K562 (cell line): ENCODE results near the gene NAPA. TPM values are rescaled to one million over a fixed set of nuclear protein-coding genes. Genes with fewer than 3 reads are reported as not detected.

ENCODE experiments used
- CHD4 ChIP-seq: fragments of 200-600 bp; sonication (generic); IDR thresholded peaks from 3 replicates; pipeline ENCODE4 v1.6.1; 2012; ENCODE audit warnings: low read depth, mild to moderate bottlenecking, mixed read lengths, low read length, inconsistent platforms; ENCODE audit not compliant: insufficient read depth, insufficient replicate concordance, poor library complexity, severe bottlenecking
- ETS2 ChIP-seq: IDR thresholded peaks from 2 replicates; pipeline ENCODE4 v1.6.1; 2016; ENCODE audit warnings: borderline replicate concordance, missing genetic modification characterization, mild to moderate bottlenecking, moderate library complexity, missing compliant biosample characterization; ENCODE audit not compliant: poor library complexity, severe bottlenecking
- NFIX ChIP-seq: fragments of 250-450 bp; sonication (Bioruptor Pico); IDR thresholded peaks from 2 replicates; pipeline ENCODE4 v1.4.0; 2020; ENCODE audit warnings: low read depth, mild to moderate bottlenecking, moderate library complexity
- PBX2 ChIP-seq, 2 experiments: IDR thresholded peaks in 1 of 2; conservative IDR thresholded peaks in 1 of 2; 2 replicates each; pipeline ENCODE4 v1.6.1; 2016; ENCODE audit warnings: low read depth in 2 of 2, mild to moderate bottlenecking in 1 of 2, missing compliant biosample characterization in 1 of 2, missing genetic modification characterization in 1 of 2, moderate library complexity in 1 of 2
- RB1 ChIP-seq: fragments of 450-650 bp; IDR thresholded peaks from 2 replicates; pipeline ENCODE4 v1.6.1; 2017; ENCODE audit warnings: low read depth, mild to moderate bottlenecking
- RFX5 ChIP-seq: IDR thresholded peaks from 2 replicates; pipeline ENCODE4 v1.6.1; 2011; ENCODE audit warnings: low read depth, mild to moderate bottlenecking, improper control_type of control experiment, low read length
- SMAD1 ChIP-seq: fragments of 150-350 bp; IDR thresholded peaks from 2 replicates; pipeline ENCODE4 v1.6.1; 2014; ENCODE audit warnings: low read length, low read depth; ENCODE audit not compliant: partially characterized antibody
- SMAD4 ChIP-seq: fragments of 250-450 bp; sonication (Bioruptor Pico); conservative IDR thresholded peaks from 2 replicates; pipeline ENCODE4 v1.8.0; 2021; ENCODE audit warnings: inconsistent platforms, mild to moderate bottlenecking, moderate library complexity
- ZBTB9 ChIP-seq: fragments of 450-650 bp; formaldehyde crosslinking; IDR thresholded peaks from 2 replicates; pipeline ENCODE4 v1.4.0; 2020; ENCODE audit warnings: mild to moderate bottlenecking, moderate library complexity
- ZFP1 ChIP-seq: fragments of 450-650 bp; formaldehyde crosslinking; IDR thresholded peaks from 2 replicates; pipeline ENCODE4 v1.4.0; 2020; ENCODE audit warnings: mild to moderate bottlenecking, mixed read lengths
- ZNF384 ChIP-seq: IDR thresholded peaks from 2 replicates; pipeline ENCODE4 v1.6.1; 2012; ENCODE audit warnings: low read depth, low read length, improper control_type of control experiment
- ZNF766 ChIP-seq: fragments of 200-800 bp; sonication (Bioruptor generic); conservative IDR thresholded peaks from 2 replicates; pipeline ENCODE4 v1.6.1; 2016; ENCODE audit warnings: missing genetic modification characterization, missing compliant biosample characterization
- ZNF785 ChIP-seq: fragments of 250-450 bp; sonication (Bioruptor Pico); IDR thresholded peaks from 2 replicates; pipeline ENCODE4 v1.4.0; 2020; ENCODE audit warnings: mild to moderate bottlenecking
- polyA plus RNA-seq, 8 experiments: library from polyadenylated mRNA; depleted of rRNA in 4 of 8; stranded (reverse) in 5 of 8; unstranded in 3 of 8; fragments of >200 nt; fragmentation: Nextera tagmentation in 2 of 8; fragmentation: Illumina TruSeq in 1 of 8; extraction: Ambion mirVana in 2 of 8; extraction: Trizol in 1 of 8; gene quantifications; 2 replicates each; pipeline versions ENCODE4 v1.2.1 to v1.2.3, GENCODE V29; 2011 to 2014; ENCODE audit warnings: inconsistent platforms in 1 of 8, missing spikeins in 1 of 8
- total RNA-seq, 7 experiments: library from RNA; depleted of rRNA in 6 of 7; stranded (reverse); fragments of >200 nt in 6 of 7; fragmentation: Illumina TruSeq in 2 of 7; extraction: Trizol in 2 of 7; gene quantifications; 2 replicates each; pipeline versions ENCODE4 v1.2.1 to v1.2.3, GENCODE V29; 2011 to 2021; ENCODE audit warnings: low replicate concordance in 1 of 7
- TF ChIP-seq, protein P1 (sequence below): fragments of 250-450 bp; sonication (Bioruptor Pico); IDR thresholded peaks from 2 replicates; pipeline ENCODE4 v1.8.0; 2022; ENCODE audit warnings: inconsistent platforms, mild to moderate bottlenecking, moderate library complexity, borderline replicate concordance
- TF ChIP-seq, protein P2 (sequence below): fragments of 450-650 bp; IDR thresholded peaks from 2 replicates; pipeline ENCODE4 v1.6.1; 2017; ENCODE audit warnings: antibody characterized with exemption, mild to moderate bottlenecking

NAPA gene
- total and polyA plus RNA-seq, 9 of the 15 experiments (the other 6 are each of a cell fraction or from before 2014, with no cell fraction given): 5.4 to 98.6 (median 77.5) TPM

GRCh38 chr19:47471733-47472457 is 43.0 kb downstream of the NAPA start, which contains the start of gene SLC8A2 (continued):
- TF ChIP-seq PBX2 (CRISPR knock-in tag; IDR thresholded peaks at IDR 0.05; ENCODE audit: low read depth) (no peak), PBX2 (tag; conservative IDR thresholded peaks at IDR 0.05; ENCODE audit: low read depth) (no peak), CHD4 (no peak), ZBTB9 (CRISPR knock-in tag) (no peak), SMAD1 (no peak), NFIX (no peak), ZNF766 (CRISPR knock-in tag) (no peak), RB1 (peak; percentile 65), ZNF785 (CRISPR knock-in tag) (no peak), ZNF384 (no peak), ZFP1 (CRISPR knock-in tag) (no peak), RFX5 (no peak), SMAD4 (CRISPR knock-in tag) (no peak; the same call in 1 of the 2 replicates), ETS2 (no peak)
- TF ChIP-seq, protein P1, sequence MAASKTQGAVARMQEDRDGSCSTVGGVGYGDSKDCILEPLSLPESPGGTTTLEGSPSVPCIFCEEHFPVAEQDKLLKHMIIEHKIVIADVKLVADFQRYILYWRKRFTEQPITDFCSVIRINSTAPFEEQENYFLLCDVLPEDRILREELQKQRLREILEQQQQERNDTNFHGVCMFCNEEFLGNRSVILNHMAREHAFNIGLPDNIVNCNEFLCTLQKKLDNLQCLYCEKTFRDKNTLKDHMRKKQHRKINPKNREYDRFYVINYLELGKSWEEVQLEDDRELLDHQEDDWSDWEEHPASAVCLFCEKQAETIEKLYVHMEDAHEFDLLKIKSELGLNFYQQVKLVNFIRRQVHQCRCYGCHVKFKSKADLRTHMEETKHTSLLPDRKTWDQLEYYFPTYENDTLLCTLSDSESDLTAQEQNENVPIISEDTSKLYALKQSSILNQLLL (CRISPR knock-in tag): no peak
- TF ChIP-seq, protein P2, sequence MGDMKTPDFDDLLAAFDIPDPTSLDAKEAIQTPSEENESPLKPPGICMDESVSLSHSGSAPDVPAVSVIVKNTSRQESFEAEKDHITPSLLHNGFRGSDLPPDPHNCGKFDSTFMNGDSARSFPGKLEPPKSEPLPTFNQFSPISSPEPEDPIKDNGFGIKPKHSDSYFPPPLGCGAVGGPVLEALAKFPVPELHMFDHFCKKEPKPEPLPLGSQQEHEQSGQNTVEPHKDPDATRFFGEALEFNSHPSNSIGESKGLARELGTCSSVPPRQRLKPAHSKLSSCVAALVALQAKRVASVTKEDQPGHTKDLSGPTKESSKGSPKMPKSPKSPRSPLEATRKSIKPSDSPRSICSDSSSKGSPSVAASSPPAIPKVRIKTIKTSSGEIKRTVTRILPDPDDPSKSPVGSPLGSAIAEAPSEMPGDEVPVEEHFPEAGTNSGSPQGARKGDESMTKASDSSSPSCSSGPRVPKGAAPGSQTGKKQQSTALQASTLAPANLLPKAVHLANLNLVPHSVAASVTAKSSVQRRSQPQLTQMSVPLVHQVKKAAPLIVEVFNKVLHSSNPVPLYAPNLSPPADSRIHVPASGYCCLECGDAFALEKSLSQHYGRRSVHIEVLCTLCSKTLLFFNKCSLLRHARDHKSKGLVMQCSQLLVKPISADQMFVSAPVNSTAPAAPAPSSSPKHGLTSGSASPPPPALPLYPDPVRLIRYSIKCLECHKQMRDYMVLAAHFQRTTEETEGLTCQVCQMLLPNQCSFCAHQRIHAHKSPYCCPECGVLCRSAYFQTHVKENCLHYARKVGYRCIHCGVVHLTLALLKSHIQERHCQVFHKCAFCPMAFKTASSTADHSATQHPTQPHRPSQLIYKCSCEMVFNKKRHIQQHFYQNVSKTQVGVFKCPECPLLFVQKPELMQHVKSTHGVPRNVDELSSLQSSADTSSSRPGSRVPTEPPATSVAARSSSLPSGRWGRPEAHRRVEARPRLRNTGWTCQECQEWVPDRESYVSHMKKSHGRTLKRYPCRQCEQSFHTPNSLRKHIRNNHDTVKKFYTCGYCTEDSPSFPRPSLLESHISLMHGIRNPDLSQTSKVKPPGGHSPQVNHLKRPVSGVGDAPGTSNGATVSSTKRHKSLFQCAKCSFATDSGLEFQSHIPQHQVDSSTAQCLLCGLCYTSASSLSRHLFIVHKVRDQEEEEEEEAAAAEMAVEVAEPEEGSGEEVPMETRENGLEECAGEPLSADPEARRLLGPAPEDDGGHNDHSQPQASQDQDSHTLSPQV: no peak
